ENCODE data around the gene C2CD4C. TPM values are rescaled to one million over a fixed set of nuclear protein-coding genes. Genes with fewer than 3 reads are reported as not detected.

Gene C2CD4C
- total and polyA plus RNA-seq, 4 donors, result 0.88 to 1.4 (median 1.2) TPM

- WGBS, 2 donors, result 86 to 87% methylated on average over 30 of the region's 30 CpGs
- DNase-seq (no peak), ATAC-seq (ENCODE audit: insufficient read depth, low FRiP score) (no peak)
- no peak overlapping the region for H3K9ac ChIP-seq (ENCODE audit: insufficient read depth in 1 of 2, low read length in 2 of 2)
- no peak overlapping the region for H3K4me3 ChIP-seq
- H3K9me3 ChIP-seq (ENCODE audit: control insufficient read depth in 4 of 4, insufficient read depth in 3 of 4, low read length in 3 of 4), result peaks cover 0 to 4% (median under 1%) of the 10 kb centered on the region in 4 donors
- no peaks in the 10 kb centered on the region for H3K36me3 ChIP-seq (ENCODE audit: control insufficient read depth in 4 of 4, insufficient read depth in 4 of 4, low read length in 4 of 4)
- peaks cover 0 to 10% (median 6%) of the 10 kb centered on the region in 3 donors for H3K27me3 ChIP-seq (ENCODE audit: control insufficient read depth in 3 of 3, insufficient read depth in 3 of 3, low read length in 2 of 3)
- H3K4me1 ChIP-seq (ENCODE audit: control insufficient read depth in 5 of 5, insufficient read depth in 5 of 5, low read length in 5 of 5), result no peaks in the 10 kb centered on the region
- TF ChIP-seq, protein P1, sequence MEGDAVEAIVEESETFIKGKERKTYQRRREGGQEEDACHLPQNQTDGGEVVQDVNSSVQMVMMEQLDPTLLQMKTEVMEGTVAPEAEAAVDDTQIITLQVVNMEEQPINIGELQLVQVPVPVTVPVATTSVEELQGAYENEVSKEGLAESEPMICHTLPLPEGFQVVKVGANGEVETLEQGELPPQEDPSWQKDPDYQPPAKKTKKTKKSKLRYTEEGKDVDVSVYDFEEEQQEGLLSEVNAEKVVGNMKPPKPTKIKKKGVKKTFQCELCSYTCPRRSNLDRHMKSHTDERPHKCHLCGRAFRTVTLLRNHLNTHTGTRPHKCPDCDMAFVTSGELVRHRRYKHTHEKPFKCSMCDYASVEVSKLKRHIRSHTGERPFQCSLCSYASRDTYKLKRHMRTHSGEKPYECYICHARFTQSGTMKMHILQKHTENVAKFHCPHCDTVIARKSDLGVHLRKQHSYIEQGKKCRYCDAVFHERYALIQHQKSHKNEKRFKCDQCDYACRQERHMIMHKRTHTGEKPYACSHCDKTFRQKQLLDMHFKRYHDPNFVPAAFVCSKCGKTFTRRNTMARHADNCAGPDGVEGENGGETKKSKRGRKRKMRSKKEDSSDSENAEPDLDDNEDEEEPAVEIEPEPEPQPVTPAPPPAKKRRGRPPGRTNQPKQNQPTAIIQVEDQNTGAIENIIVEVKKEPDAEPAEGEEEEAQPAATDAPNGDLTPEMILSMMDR (IDR thresholded peaks at IDR 0.05; ENCODE audit: control extremely low read depth, extremely low read depth), result no peak
- H3K27ac ChIP-seq (ENCODE audit: low read depth in 1 of 2, low read length in 1 of 2), result no peak overlapping the region
These were observed 18.4 kb downstream of the C2CD4C start for GRCh38 chr19:390386-391206.

- TF ChIP-seq, protein P1 (IDR thresholded peaks at IDR 0.05; ENCODE audit: control extremely low read depth, extremely low read depth), result no peak
- ATAC-seq (ENCODE audit: insufficient read depth, low FRiP score) (no peak), DNase-seq (no peak)
- Histone ChIP-seq H3K9ac (ENCODE audit: insufficient read depth in 1 of 2, low read length in 2 of 2) (no peak overlapping the region), H3K9me3 (ENCODE audit: control insufficient read depth in 4 of 4, insufficient read depth in 3 of 4, low read length in 3 of 4) (no peaks in the 10 kb centered on the region), H3K27ac (ENCODE audit: low read depth in 1 of 2, low read length in 1 of 2) (no peak overlapping the region), H3K4me1 (ENCODE audit: control insufficient read depth in 5 of 5, insufficient read depth in 5 of 5, low read length in 5 of 5) (no peaks in the 10 kb centered on the region), H3K36me3 (ENCODE audit: control insufficient read depth in 4 of 4, insufficient read depth in 4 of 4, low read length in 4 of 4) (no peaks in the 10 kb centered on the region), H3K27me3 (ENCODE audit: control insufficient read depth in 3 of 3, insufficient read depth in 3 of 3, low read length in 2 of 3) (peaks cover 0 to 14% (median 6%) of the 10 kb centered on the region in 3 donors), H3K4me3 (no peak overlapping the region)
- WGBS, 2 donors, result 85 to 86% methylated on average over 12 of the region's 12 CpGs
These were observed 19.0 kb downstream of the C2CD4C start for GRCh38 chr19:389935-390289.

DNA sequence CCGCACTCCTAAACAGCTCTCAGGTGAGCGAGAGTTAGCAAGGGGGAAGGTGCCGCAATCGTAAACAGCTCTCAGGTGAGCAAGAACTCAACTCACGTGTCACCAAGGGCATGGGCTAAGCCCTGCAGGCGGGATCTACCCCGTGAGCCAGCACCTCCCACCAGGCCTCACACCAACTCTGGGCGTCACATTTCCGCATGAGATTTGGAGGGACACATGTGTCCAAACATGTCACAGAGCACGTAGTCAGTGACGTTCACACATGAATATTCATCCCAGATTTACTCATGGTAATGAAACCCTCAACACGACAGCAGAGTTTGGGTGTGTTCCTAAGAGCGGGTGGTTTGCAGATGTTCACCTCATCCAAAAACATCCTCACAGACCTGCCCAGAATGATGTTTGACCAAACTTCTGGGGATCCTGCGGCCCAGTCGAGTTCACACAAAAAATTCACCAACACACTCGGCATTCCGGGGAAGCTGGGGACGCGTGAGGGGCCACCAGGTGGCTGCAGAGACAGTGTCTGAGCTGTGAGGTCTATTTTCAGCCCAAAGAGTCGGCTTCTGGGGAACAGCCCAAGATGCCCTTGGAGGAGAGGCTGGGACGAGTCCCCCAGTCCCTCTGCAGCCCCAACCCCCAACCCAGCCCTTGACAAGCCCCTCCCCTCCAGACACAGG, 19.6 kb downstream of the C2CD4C start:
- H3K4me3 ChIP-seq, result no peak overlapping the region
- 59 to 62% methylated on average over 21 of the region's 21 CpGs for WGBS, 2 donors
- peak overlapping the region in 1 of 2 donors; percentile 11 for H3K9ac ChIP-seq (ENCODE audit: insufficient read depth in 1 of 2, low read length in 2 of 2)
- TF ChIP-seq, protein P1 (IDR thresholded peaks at IDR 0.05; ENCODE audit: control extremely low read depth, extremely low read depth), result no peak
- no peaks in the 10 kb centered on the region for H3K9me3 ChIP-seq (ENCODE audit: control insufficient read depth in 4 of 4, insufficient read depth in 3 of 4, low read length in 3 of 4)
- ATAC-seq (ENCODE audit: insufficient read depth, low FRiP score) (no peak), DNase-seq (no peak)
- no peaks in the 10 kb centered on the region for H3K36me3 ChIP-seq (ENCODE audit: control insufficient read depth in 4 of 4, insufficient read depth in 4 of 4, low read length in 4 of 4)
- H3K4me1 ChIP-seq (ENCODE audit: control insufficient read depth in 5 of 5, insufficient read depth in 5 of 5, low read length in 5 of 5), result no peaks in the 10 kb centered on the region
- peaks cover 0 to 14% (median 6%) of the 10 kb centered on the region in 3 donors for H3K27me3 ChIP-seq (ENCODE audit: control insufficient read depth in 3 of 3, insufficient read depth in 3 of 3, low read length in 2 of 3)
- no peak overlapping the region for H3K27ac ChIP-seq (ENCODE audit: low read depth in 1 of 2, low read length in 1 of 2)

All from lung (tissue), 12 donors.